SK-N-SH (cell line): ENCODE measurements around the gene PRKRIP1. TPM values are rescaled to one million over a fixed set of nuclear protein-coding genes. Genes with fewer than 3 reads are reported as not detected.

Experiments
- CTCF ChIA-PET: fragments of 300-600, 350-600 bp; formaldehyde crosslinking; extraction: SDS; loops from one replicate; lab custom pipeline; 2021; lab: Yijun Ruan, JAX
- POLR2A ChIA-PET: fragments of 350-600 bp; sonication (Branson Sonifier 250); formaldehyde crosslinking; extraction: SDS; loops from one replicate; lab custom pipeline; 2020; ENCODE audit warnings: antibody characterized with exemption, inconsistent platforms; lab: Yijun Ruan, JAX
- DNase-seq: peaks from one replicate; pipeline ENCODE4 v3.0.0; 2012
- H2AFZ ChIP-seq: fragments of 200-600 bp; sonication (generic); 2 replicates; pipeline ENCODE4 v1.8.1; 2016; ENCODE audit warnings: antibody characterized with exemption, mild to moderate bottlenecking, low read depth
- H3F3A ChIP-seq: fragments of 200-600 bp; sonication (generic); replicated peaks from 2 replicates; pipeline ENCODE3; 2016; ENCODE audit warnings: antibody characterized with exemption, mild to moderate bottlenecking; ENCODE audit not compliant: insufficient read depth
- H3K27ac ChIP-seq, 2 experiments: fragments of 200-500 bp in 1 of 2; fragments of 200-600 bp in 1 of 2; sonication (Bioruptor generic) in 1 of 2; sonication (generic), shearing (Covaris generic) in 1 of 2; 2 replicates each; pipeline versions ENCODE4 v1.5.1 to v1.6.1; 2014 to 2016; ENCODE audit warnings: low read depth in 2 of 2, inconsistent platforms in 1 of 2, low read length in 1 of 2, mild to moderate bottlenecking in 1 of 2, mixed read lengths in 1 of 2
- H3K27me3 ChIP-seq: fragments of 200-600 bp; sonication (generic), shearing (Covaris generic); 2 replicates; pipeline ENCODE4 v1.6.1; 2016; ENCODE audit warnings: mixed run types; ENCODE audit not compliant: insufficient read depth
- H3K36me3 ChIP-seq, 2 experiments: fragments of 200-500 bp in 1 of 2; fragments of 200-600 bp in 1 of 2; sonication (Bioruptor generic) in 1 of 2; sonication (generic) in 1 of 2; replicated peaks in 1 of 2; 2 replicates each; pipeline versions ENCODE3 to v1.5.1; 2014 to 2016; ENCODE audit warnings: low read length in 1 of 2, mild to moderate bottlenecking in 1 of 2; ENCODE audit not compliant: insufficient read depth in 2 of 2, control insufficient read depth in 1 of 2
- H3K4me1 ChIP-seq, 2 experiments: fragments of 200-500 bp in 1 of 2; fragments of 200-600 bp in 1 of 2; sonication (Bioruptor generic) in 1 of 2; sonication (generic), shearing (Covaris generic) in 1 of 2; 2 replicates each; pipeline versions ENCODE4 v1.5.1 to v1.6.1; 2014 to 2016; ENCODE audit warnings: low read depth in 1 of 2, low read length in 1 of 2, mixed run types in 1 of 2; ENCODE audit not compliant: insufficient read depth in 2 of 2, control insufficient read depth in 1 of 2
- H3K4me2 ChIP-seq: fragments of 200-600 bp; sonication (generic), shearing (Covaris generic); 2 replicates; pipeline ENCODE4 v1.6.1; 2017; ENCODE audit warnings: mixed run types
- H3K4me3 ChIP-seq, 2 experiments: fragments of 200-500 bp in 1 of 2; fragments of 200-600 bp in 1 of 2; sonication (Bioruptor generic) in 1 of 2; sonication (generic), shearing (Covaris generic) in 1 of 2; 2 replicates each; pipeline versions ENCODE4 v1.5.1 to v1.8.1; 2014 to 2016; ENCODE audit warnings: low read depth in 2 of 2, inconsistent platforms in 1 of 2, low read length in 1 of 2, mild to moderate bottlenecking in 1 of 2, mixed read lengths in 1 of 2, moderate library complexity in 1 of 2
- H3K79me2 ChIP-seq: fragments of 200-600 bp; sonication (generic); 2 replicates; pipeline ENCODE4 v1.8.1; 2017; ENCODE audit warnings: mild to moderate bottlenecking; ENCODE audit not compliant: insufficient read depth
- H3K9ac ChIP-seq: fragments of 200-600 bp; sonication (generic); 2 replicates; pipeline ENCODE4 v1.6.1; 2017; ENCODE audit warnings: mixed run types
- H3K9me2 ChIP-seq: fragments of 200-600 bp; sonication (generic); 2 replicates; pipeline ENCODE4 v1.6.1; 2017; ENCODE audit warnings: mixed run types
- H3K9me3 ChIP-seq: fragments of 200-600 bp; sonication (generic); 2 replicates; pipeline ENCODE4 v1.6.1; 2017; ENCODE audit warnings: mixed run types, mild to moderate bottlenecking, moderate library complexity
- H4K20me1 ChIP-seq: fragments of 200-600 bp; sonication (generic); 2 replicates; pipeline ENCODE4 v1.6.1; 2017; ENCODE audit warnings: mild to moderate bottlenecking, mixed run types; ENCODE audit not compliant: insufficient read depth
- CTCF ChIP-seq: fragments of 200-600 bp; sonication (generic); IDR thresholded peaks from 2 replicates; pipeline ENCODE4 v1.6.1; 2017; ENCODE audit warnings: antibody characterized with exemption, mild to moderate bottlenecking, moderate library complexity
- EZH2phosphoT487 ChIP-seq: fragments of 200-600 bp; sonication (generic); IDR thresholded peaks from 2 replicates; pipeline ENCODE4 v1.6.1; 2017; ENCODE audit warnings: low read depth, mixed run types, mild to moderate bottlenecking, antibody characterized with exemption, moderate library complexity, borderline replicate concordance
- FOSL2 ChIP-seq: IDR thresholded peaks from 2 replicates; pipeline ENCODE4 v1.4.0; 2012; ENCODE audit warnings: low read depth, mild to moderate bottlenecking, moderate library complexity, borderline replicate concordance
- FOXM1 ChIP-seq: IDR thresholded peaks from 2 replicates; pipeline ENCODE4 v1.4.0; 2012; ENCODE audit warnings: low read depth, mild to moderate bottlenecking
- IRF3 ChIP-seq: fragments of 150-350 bp; IDR thresholded peaks from 2 replicates; pipeline ENCODE4 v1.6.1; 2016; ENCODE audit warnings: mild to moderate bottlenecking, low read depth, low read length
- JUND ChIP-seq: IDR thresholded peaks from 2 replicates; pipeline ENCODE4 v1.4.0; 2012
- MEF2A ChIP-seq: IDR thresholded peaks from 2 replicates; pipeline ENCODE4 v1.4.0; 2012; ENCODE audit warnings: low read depth, borderline replicate concordance
- NRF1 ChIP-seq: IDR thresholded peaks from 2 replicates; pipeline ENCODE4 v1.6.1; 2012; ENCODE audit warnings: low read depth, mild to moderate bottlenecking, low read length
- PBX3 ChIP-seq: IDR thresholded peaks from 2 replicates; pipeline ENCODE4; 2012
- RCOR1 ChIP-seq: fragments of 150-350 bp; IDR thresholded peaks from 2 replicates; pipeline ENCODE4 v1.6.1; 2017; ENCODE audit warnings: antibody characterized with exemption, low read length
- RFX5 ChIP-seq: IDR thresholded peaks from 2 replicates; pipeline ENCODE4 v1.6.1; 2012; ENCODE audit warnings: mild to moderate bottlenecking, improper control_type of control experiment, low read length
- SIN3A ChIP-seq: IDR thresholded peaks from 2 replicates; pipeline ENCODE4 v1.6.1; 2012; ENCODE audit warnings: low read depth, mild to moderate bottlenecking, low read length, moderate library complexity, borderline replicate concordance
- TCF12 ChIP-seq: IDR thresholded peaks from 2 replicates; pipeline ENCODE4 v1.4.0; 2012
- TEAD4 ChIP-seq: IDR thresholded peaks from 2 replicates; pipeline ENCODE4 v1.4.0; 2012; ENCODE audit warnings: mild to moderate bottlenecking, borderline replicate concordance; ENCODE audit not compliant: insufficient read depth
- YY1 ChIP-seq: IDR thresholded peaks from 2 replicates; pipeline ENCODE4 v1.4.0; 2012; ENCODE audit warnings: low read depth, mild to moderate bottlenecking
- WGBS: methylation state at CpG from one replicate; pipeline ENCODE4 v1.1.6; 2017; ENCODE audit warnings: low lambda C conversion rate; 5-methylcytosine and 5-hydroxymethylcytosine counted together
- polyA plus RNA-seq, 3 experiments: library from polyadenylated mRNA; depleted of rRNA; stranded (reverse); fragments of >200 nt; gene quantifications; 2 replicates each; pipeline ENCODE4 v1.2.3, GENCODE V29; 2012
- TF ChIP-seq, protein P1 (sequence below): IDR thresholded peaks from 2 replicates; pipeline ENCODE4 v1.4.0; 2012; ENCODE audit warnings: low read depth, borderline replicate concordance
- TF ChIP-seq, protein P2 (sequence below): IDR thresholded peaks from 2 replicates; pipeline ENCODE4 v1.4.0; 2012; ENCODE audit warnings: low read depth, borderline replicate concordance

The PRKRIP1 gene
- polyA plus RNA-seq, 1 of the 3 experiments (the other 2 are of a cell fraction), result 41.2 TPM

DNA sequence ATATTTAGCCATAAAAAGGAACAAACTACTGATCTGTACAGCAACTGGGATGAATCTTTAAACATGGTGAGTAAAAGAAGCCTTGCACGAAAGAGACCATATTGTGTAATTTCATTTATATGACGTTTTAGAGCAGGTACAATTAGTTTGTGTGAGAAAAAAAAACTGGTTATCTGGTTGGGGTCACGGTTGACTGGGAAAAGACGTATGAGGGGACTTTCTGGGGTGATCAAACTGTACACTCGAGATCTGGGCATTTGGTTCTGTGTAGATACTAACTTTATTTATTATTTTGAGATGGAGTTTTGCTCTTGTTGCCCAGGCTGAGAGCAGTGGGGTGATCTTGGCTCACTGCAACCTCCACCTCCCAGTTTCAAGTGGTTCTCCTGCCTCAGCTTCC is 4.2 kb downstream of the PRKRIP1 start:
- H3K79me2 ChIP-seq, result peaks cover 37% of the 10 kb centered on the region
- H3K27ac ChIP-seq, result no peak overlapping the region
- peaks cover 44 to 61% of the 10 kb centered on the region in 2 experiments for H3K36me3 ChIP-seq
- H3K27me3 ChIP-seq, result no peaks in the 10 kb centered on the region
- WGBS, result 98% methylated on average over 5 of the region's 5 CpGs
- H3F3A ChIP-seq, result peaks cover 37% of the 10 kb centered on the region
- no peaks in the 10 kb centered on the region for H4K20me1 ChIP-seq
- H3K4me3 ChIP-seq, result no peak overlapping the region
- H3K9me2 ChIP-seq, result no peaks in the 10 kb centered on the region
- H2AFZ ChIP-seq, result no peak overlapping the region
- DNase-seq, result no peak
- H3K9me3 ChIP-seq, result no peaks in the 10 kb centered on the region
- TF ChIP-seq JUND (no peak), TCF12 (no peak), EZH2phosphoT487 (no peak), TEAD4 (no peak), IRF3 (no peak), RCOR1 (no peak), CTCF (no peak), MEF2A (no peak), RFX5 (no peak), FOXM1 (no peak), SIN3A (no peak), YY1 (no peak), NRF1 (no peak), PBX3 (no peak), FOSL2 (no peak)
- TF ChIP-seq, protein P1, sequence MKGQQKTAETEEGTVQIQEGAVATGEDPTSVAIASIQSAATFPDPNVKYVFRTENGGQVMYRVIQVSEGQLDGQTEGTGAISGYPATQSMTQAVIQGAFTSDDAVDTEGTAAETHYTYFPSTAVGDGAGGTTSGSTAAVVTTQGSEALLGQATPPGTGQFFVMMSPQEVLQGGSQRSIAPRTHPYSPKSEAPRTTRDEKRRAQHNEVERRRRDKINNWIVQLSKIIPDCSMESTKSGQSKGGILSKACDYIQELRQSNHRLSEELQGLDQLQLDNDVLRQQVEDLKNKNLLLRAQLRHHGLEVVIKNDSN, result no peak
- TF ChIP-seq, protein P2, sequence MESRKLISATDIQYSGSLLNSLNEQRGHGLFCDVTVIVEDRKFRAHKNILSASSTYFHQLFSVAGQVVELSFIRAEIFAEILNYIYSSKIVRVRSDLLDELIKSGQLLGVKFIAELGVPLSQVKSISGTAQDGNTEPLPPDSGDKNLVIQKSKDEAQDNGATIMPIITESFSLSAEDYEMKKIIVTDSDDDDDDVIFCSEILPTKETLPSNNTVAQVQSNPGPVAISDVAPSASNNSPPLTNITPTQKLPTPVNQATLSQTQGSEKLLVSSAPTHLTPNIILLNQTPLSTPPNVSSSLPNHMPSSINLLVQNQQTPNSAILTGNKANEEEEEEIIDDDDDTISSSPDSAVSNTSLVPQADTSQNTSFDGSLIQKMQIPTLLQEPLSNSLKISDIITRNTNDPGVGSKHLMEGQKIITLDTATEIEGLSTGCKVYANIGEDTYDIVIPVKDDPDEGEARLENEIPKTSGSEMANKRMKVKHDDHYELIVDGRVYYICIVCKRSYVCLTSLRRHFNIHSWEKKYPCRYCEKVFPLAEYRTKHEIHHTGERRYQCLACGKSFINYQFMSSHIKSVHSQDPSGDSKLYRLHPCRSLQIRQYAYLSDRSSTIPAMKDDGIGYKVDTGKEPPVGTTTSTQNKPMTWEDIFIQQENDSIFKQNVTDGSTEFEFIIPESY, result no peak
- peaks cover 0 to 7% of the 10 kb centered on the region in 2 experiments; a peak in 2 of 4 replicates for H3K4me1 ChIP-seq
- CTCF ChIA-PET, result interaction anchor here (0.6 to 2.0 kb wide), 3 partner anchors 12 to 121 kb away, joined by 3 to 8 read pairs (median 4); no protein-coding TSS in a partner anchor
- H3K4me2 ChIP-seq, result no peak overlapping the region
- POLR2A ChIA-PET, result no interaction called here
- H3K9ac ChIP-seq, result no peak overlapping the region
